Natural killer cell (primary cell): Measurements from ENCODE around the gene STK39. TPM values are rescaled to one million over a fixed set of nuclear protein-coding genes. Genes with fewer than 3 reads are reported as not detected.

Source experiments
- ATAC-seq, 3 donors: fragments of 150-1000 bp in 2 of 3; fragments of 200-7000 bp in 1 of 3; cut with Tn5 transposase; 1 replicate in 1 of 3; 2 replicates in 2 of 3; pipeline ENCODE4 v1.10.0; 2021; ENCODE audit warnings: mild to moderate bottlenecking in 2 of 3, moderate library complexity in 2 of 3
- DNase-seq, 2 donors: peaks; one replicate each; pipeline versions ENCODE4 v3.0.0 to v3.0.0-alpha.2; 2013 to 2021; ENCODE audit warnings: mixed read lengths in 1 of 2
- H3K27ac ChIP-seq: one replicate; pipeline ENCODE4 v1.5.1; 2013; ENCODE audit warnings: mild to moderate bottlenecking, low read length
- H3K27me3 ChIP-seq: one replicate; pipeline ENCODE4 v1.6.1; 2013; ENCODE audit warnings: low read length; ENCODE audit not compliant: control insufficient read depth, insufficient read depth
- H3K36me3 ChIP-seq: one replicate; pipeline ENCODE4 v1.6.1; 2013; ENCODE audit warnings: low read length; ENCODE audit not compliant: control insufficient read depth, insufficient read depth
- H3K4me1 ChIP-seq: one replicate; pipeline ENCODE4 v1.6.1; 2013; ENCODE audit warnings: low read length; ENCODE audit not compliant: control insufficient read depth, insufficient read depth
- H3K4me3 ChIP-seq: one replicate; pipeline ENCODE4 v1.5.1; 2013; ENCODE audit warnings: low read length
- H3K9me3 ChIP-seq: one replicate; pipeline ENCODE4 v1.6.1; 2013; ENCODE audit warnings: low read length; ENCODE audit not compliant: control insufficient read depth, insufficient read depth
- H3K27ac Mint-ChIP-seq, 2 donors: one replicate each; pipeline ENCODE4 v1.8.0; 2022; ENCODE audit warnings: mild to moderate bottlenecking in 2 of 2, mixed read lengths in 2 of 2, moderate library complexity in 1 of 2
- H3K27me3 Mint-ChIP-seq, 2 donors: one replicate each; pipeline ENCODE4 v1.8.0; 2022; ENCODE audit warnings: low read depth in 2 of 2, mixed read lengths in 2 of 2
- H3K36me3 Mint-ChIP-seq: one replicate; pipeline ENCODE4 v1.8.0; 2022; ENCODE audit warnings: mixed read lengths
- H3K4me1 Mint-ChIP-seq, 2 donors: one replicate each; pipeline ENCODE4 v1.8.0; 2022; ENCODE audit warnings: mixed read lengths in 2 of 2
- H3K4me3 Mint-ChIP-seq: one replicate; pipeline ENCODE4 v1.8.0; 2022; ENCODE audit warnings: mild to moderate bottlenecking, moderate library complexity, mixed read lengths
- H3K9me3 Mint-ChIP-seq, 2 donors: one replicate each; pipeline ENCODE4 v1.8.0; 2022; ENCODE audit warnings: mixed read lengths in 2 of 2
- CTCF ChIP-seq: fragments of 200-600 bp; IDR thresholded peaks from one replicate; pipeline ENCODE4 v1.8.0; 2022; ENCODE audit warnings: antibody characterized with exemption
- WGBS: methylation state at CpG from one replicate; pipeline ENCODE4 v1.1.7; 2013; ENCODE audit warnings: missing lambda C conversion rate; ENCODE audit not compliant: insufficient coverage; 5-methylcytosine and 5-hydroxymethylcytosine counted together
- intact Hi-C: fragments of 100-400 bp; cut with micrococcal nuclease; formaldehyde crosslinking; loops from one replicate; pipeline ENCODE4 v1.14.2; 2022
- total RNA-seq, 4 donors: library from RNA; stranded (reverse); fragments of 120-200 nt in 1 of 4; gene quantifications; one replicate each; pipeline versions ENCODE4 v1.2.3 to v1.2.4, GENCODE V29; 2013 to 2022

Gene STK39
- total RNA-seq, 3 donors from 2014 or later (not counting 1 experiment from before 2014, with no cell fraction given), result 53.3 to 79.3 (median 66.6) TPM

- Histone ChIP-seq H3K27ac (peak overlapping the region; percentile 58), H3K4me1 (peaks cover 26% of the 10 kb centered on the region), H3K4me3 (peak overlapping the region; percentile 10), H3K27me3 (no peaks in the 10 kb centered on the region), H3K9me3 (no peaks in the 10 kb centered on the region), H3K36me3 (peaks cover 5% of the 10 kb centered on the region)
- H3K27me3 Mint-ChIP-seq, result no peaks in the 10 kb centered on the region
- H3K9me3 Mint-ChIP-seq, result no peaks in the 10 kb centered on the region
- intact Hi-C loops, result loop anchor here (2.0 kb wide), 2 partner anchors 20 to 70 kb away; no protein-coding TSS in a partner anchor
- H3K4me3 Mint-ChIP-seq, result peak overlapping the region; percentile 78
- no peaks in the 10 kb centered on the region for H3K36me3 Mint-ChIP-seq
- no CpG with 5 or more reads among the region's 2 CpGs for WGBS
- peak overlapping the region; percentile 85 to 96 for H3K27ac Mint-ChIP-seq
- DNase-seq (peak; percentile 35 to 65), ATAC-seq (peak; percentile 88 to 97 (median 90))
- H3K4me1 Mint-ChIP-seq, result peaks cover 70 to 75% of the 10 kb centered on the region in 2 donors
- no peak for TF ChIP-seq CTCF
Observed at GRCh38 chr2:168174756-168175155, 72.6 kb downstream of the STK39 start.

DNA sequence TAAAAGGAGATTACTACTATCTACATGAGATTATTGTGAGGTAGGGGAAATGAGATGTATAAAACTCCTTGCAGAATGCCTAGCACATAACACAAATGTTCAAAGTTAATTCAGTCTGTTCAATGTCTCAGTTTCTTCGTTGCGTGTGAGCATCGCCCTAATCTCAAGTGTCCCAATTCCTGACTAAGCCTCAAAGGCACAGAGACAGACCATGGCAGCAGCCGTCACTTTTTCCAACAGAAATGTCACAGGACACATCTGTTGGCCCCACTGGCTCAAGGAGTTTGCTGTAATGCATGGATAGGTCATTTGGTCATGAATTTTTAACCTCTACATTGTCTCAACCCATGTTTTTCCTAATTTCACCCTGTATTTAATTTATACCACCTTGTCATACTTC lies 75.3 kb downstream of the STK39 start:
- 99% methylated on average over 4 of the region's 4 CpGs for WGBS
- Histone ChIP-seq H3K9me3 (no peaks in the 10 kb centered on the region), H3K36me3 (no peaks in the 10 kb centered on the region), H3K27ac (no peak overlapping the region), H3K27me3 (no peaks in the 10 kb centered on the region), H3K4me3 (no peak overlapping the region), H3K4me1 (peaks cover 21% of the 10 kb centered on the region)
- no peaks in the 10 kb centered on the region for H3K9me3 Mint-ChIP-seq
- no peak overlapping the region for H3K27ac Mint-ChIP-seq
- H3K4me3 Mint-ChIP-seq, result no peak overlapping the region
- no peaks in the 10 kb centered on the region for H3K36me3 Mint-ChIP-seq
- intact Hi-C loops, result no loop called here
- no peak for DNase-seq
- peaks cover 62 to 71% of the 10 kb centered on the region in 2 donors for H3K4me1 Mint-ChIP-seq
- no peaks in the 10 kb centered on the region for H3K27me3 Mint-ChIP-seq
- TF ChIP-seq CTCF, result no peak
- ATAC-seq, result no peak

DNA sequence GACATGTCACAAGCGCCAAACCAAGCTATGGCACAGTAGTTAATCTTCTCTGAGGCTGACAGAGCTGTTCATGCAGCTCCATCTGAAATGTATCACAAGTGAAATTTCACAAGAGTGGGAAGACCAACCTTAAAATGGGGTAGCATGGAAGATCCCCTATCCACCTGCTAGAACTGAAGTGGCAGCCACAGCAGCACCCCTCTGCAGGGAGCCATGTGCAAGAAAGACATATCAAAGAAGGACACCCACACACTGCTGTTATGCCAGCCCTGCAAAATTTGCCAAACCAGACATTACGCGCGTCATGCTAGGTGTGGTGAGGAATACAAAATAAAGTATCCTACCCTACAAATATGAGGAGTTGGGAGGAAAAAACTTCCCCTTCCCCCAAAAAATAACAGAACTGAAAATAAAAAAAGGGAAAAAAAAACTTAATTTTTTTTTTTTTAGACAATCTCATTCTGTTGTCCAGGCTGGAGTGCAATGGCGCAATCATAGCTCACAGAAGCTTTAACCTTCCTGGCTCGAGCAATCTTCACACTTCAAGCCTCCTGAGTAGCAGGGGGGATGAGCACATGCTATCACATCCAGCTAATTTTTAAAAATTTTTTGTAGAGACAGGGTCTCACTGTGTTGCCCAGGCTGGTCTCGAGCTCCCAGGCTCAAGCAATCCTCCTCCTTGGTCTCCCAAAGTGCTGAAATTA lies 76.2 kb downstream of the STK39 start:
- ATAC-seq, result no peak
- Mint-ChIP-seq H3K4me3 (no peak overlapping the region), H3K36me3 (no peaks in the 10 kb centered on the region), H3K27me3 (no peaks in the 10 kb centered on the region), H3K4me1 (peaks cover 62 to 71% of the 10 kb centered on the region in 2 donors), H3K27ac (peak overlapping the region; percentile 53 to 68), H3K9me3 (no peaks in the 10 kb centered on the region)
- intact Hi-C loops, result no loop called here
- no peak for DNase-seq
- Histone ChIP-seq H3K27ac (no peak overlapping the region), H3K4me1 (peaks cover 21% of the 10 kb centered on the region), H3K27me3 (no peaks in the 10 kb centered on the region), H3K4me3 (no peak overlapping the region), H3K36me3 (no peaks in the 10 kb centered on the region), H3K9me3 (no peaks in the 10 kb centered on the region)
- 93% methylated on average over 4 of the region's 7 CpGs for WGBS
- TF ChIP-seq CTCF, result no peak
